GM06990 (cell line): Measurements from ENCODE around the gene ATF6.

ENCODE experiments used
- DNase-seq: peaks from one replicate; pipeline ENCODE4 v3.0.0-alpha.2; 2011; ENCODE audit not compliant: insufficient read length; ENCODE audit errors: extremely low read depth
- H3K27me3 ChIP-seq: replicated peaks from 2 replicates; pipeline ENCODE4 v1.6.0; 2011; ENCODE audit warnings: low read length; ENCODE audit not compliant: control insufficient read depth, insufficient read depth
- H3K36me3 ChIP-seq: 2 replicates; pipeline ENCODE4 v1.5.1; 2011; ENCODE audit warnings: low read length; ENCODE audit not compliant: control insufficient read depth, insufficient read depth
- H3K4me3 ChIP-seq: replicated peaks from 2 replicates; pipeline ENCODE4 v1.5.1; 2011; ENCODE audit warnings: low read depth, mild to moderate bottlenecking, control low read depth, low read length
- CTCF ChIP-seq: IDR thresholded peaks from 2 replicates; pipeline ENCODE4 v1.5.1; 2011; ENCODE audit warnings: low read length, control low read depth, mild to moderate bottlenecking, inconsistent platforms; ENCODE audit not compliant: insufficient read depth, poor library complexity, severe bottlenecking

ATF6 gene

GRCh38 chr1:161872506-161872905, 106.4 kb downstream of the ATF6 start:
- no peak for DNase-seq
- Histone ChIP-seq H3K4me3 (no peak overlapping the region), H3K27me3 (no peaks in the 10 kb centered on the region), H3K36me3 (peaks cover 1% of the 10 kb centered on the region; the same call in 1 of the 2 replicates)
- no peak for TF ChIP-seq CTCF

- Histone ChIP-seq H3K27me3 (no peaks in the 10 kb centered on the region), H3K36me3 (no peaks in the 10 kb centered on the region), H3K4me3 (no peak overlapping the region)
- TF ChIP-seq CTCF, result no peak
- no peak for DNase-seq
Observed at GRCh38 chr1:161879261-161879660, 113.1 kb downstream of the ATF6 start.

- no peak for DNase-seq
- Histone ChIP-seq H3K27me3 (no peaks in the 10 kb centered on the region), H3K4me3 (no peak overlapping the region), H3K36me3 (peaks cover 2% of the 10 kb centered on the region)
- no peak for TF ChIP-seq CTCF
Observed at GRCh38 chr1:161884475-161884874, 118.4 kb downstream of the ATF6 start.

GRCh38 chr1:161885003-161885402, 118.9 kb downstream of the ATF6 start:
- no peak for DNase-seq
- TF ChIP-seq CTCF, result no peak
- Histone ChIP-seq H3K36me3 (peaks cover 2% of the 10 kb centered on the region), H3K27me3 (no peaks in the 10 kb centered on the region), H3K4me3 (no peak overlapping the region)

- TF ChIP-seq CTCF, result no peak
- H3K4me3 ChIP-seq, result no peak overlapping the region
- peaks cover 4% of the 10 kb centered on the region for H3K36me3 ChIP-seq
- H3K27me3 ChIP-seq, result no peaks in the 10 kb centered on the region
- DNase-seq, result no peak
Observed at GRCh38 chr1:161885759-161886158, 119.6 kb downstream of the ATF6 start.

- no peak for DNase-seq
- Histone ChIP-seq H3K4me3 (no peak overlapping the region), H3K36me3 (peaks cover 4% of the 10 kb centered on the region), H3K27me3 (no peaks in the 10 kb centered on the region)
- no peak for TF ChIP-seq CTCF
Observed at GRCh38 chr1:161886589-161886988, 120.5 kb downstream of the ATF6 start.
